ENCODE results near the gene GZMA. TPM values are rescaled to one million over a fixed set of nuclear protein-coding genes. Genes with fewer than 3 reads are reported as not detected.

The GZMA gene
- total and polyA plus RNA-seq, 2 experiments from 2014 or later, result not detected

GRCh38 chr5:55064523-55064922 is 37.9 kb upstream of the GZMA start:
- Histone ChIP-seq H4K20me1 (replicated peaks; ENCODE audit: insufficient read depth) (no peaks in the 10 kb centered on the region), H3K79me2 (replicated peaks; ENCODE audit: insufficient read depth) (no peaks in the 10 kb centered on the region), H3K4me1 (ENCODE audit: insufficient read depth) (no peaks in the 10 kb centered on the region), H3K4me3 (no peak overlapping the region), H3K9me2 (ENCODE audit: insufficient read depth) (peaks cover 3% of the 10 kb centered on the region; the same call in 1 of the 2 replicates), H3F3A (replicated peaks; ENCODE audit: low read depth) (no peaks in the 10 kb centered on the region), H2AFZ (no peak overlapping the region), H3K27ac (ENCODE audit: low read depth) (no peak overlapping the region), H3K27me3 (ENCODE audit: insufficient read depth) (no peaks in the 10 kb centered on the region), H3K4me2 (no peak overlapping the region), H3K36me3 (ENCODE audit: insufficient read depth) (no peaks in the 10 kb centered on the region)
- Mint-ChIP-seq H3K4me3 (no peak overlapping the region), H3K27me3 (ENCODE audit: insufficient read depth, low read depth, poor library complexity) (peaks cover 3% of the 10 kb centered on the region), H3K4me1 (no peaks in the 10 kb centered on the region), H3K27ac (no peak overlapping the region), H3K9me3 (peaks cover 17% of the 10 kb centered on the region; the same call in 2 of the 3 replicates), H3K36me3 (ENCODE audit: low read depth) (no peaks in the 10 kb centered on the region)
- no peak for TF ChIP-seq ZNF331 (CRISPR knock-in tag; IDR thresholded peaks at IDR 0.05; ENCODE audit: low read depth)
- TF ChIP-seq CREB1 (CRISPR knock-in tag; IDR thresholded peaks at IDR 0.05; ENCODE audit: low read depth), result no peak
- no peak for TF ChIP-seq NANOG (IDR thresholded peaks at IDR 0.05; ENCODE audit: borderline replicate concordance)
- no peak for TF ChIP-seq POLR2AphosphoS5 (IDR thresholded peaks at IDR 0.05; ENCODE audit: low read depth)
- no peak for TF ChIP-seq ETS1 (IDR thresholded peaks at IDR 0.05)
- no peak for TF ChIP-seq ZNF114 (CRISPR knock-in tag; IDR thresholded peaks at IDR 0.05)
- TF ChIP-seq EZH2 (IDR thresholded peaks at IDR 0.05; ENCODE audit: low read depth, unreplicated experiment), result no peak
- TF ChIP-seq EZH2phosphoT487 (IDR thresholded peaks at IDR 0.05; ENCODE audit: unreplicated experiment), result no peak
- TF ChIP-seq ZNF462 (CRISPR knock-in tag; IDR thresholded peaks at IDR 0.05), result no peak
- no peak for DNase-seq (ENCODE audit: low spot score)
- no peak for ATAC-seq
